Nephron progenitor cell (in vitro differentiated cells): ENCODE results near the gene STAT5B.
A peak's percentile ranks its signal among the peaks of the same experiment; 100 is the strongest.

Experiments
- DNase-seq: peaks from one replicate; pipeline ENCODE4 v3.0.0; 2021
- H3K27ac Mint-ChIP-seq: 2 replicates; pipeline ENCODE4 v1.8.0; 2021; ENCODE audit warnings: mild to moderate bottlenecking, moderate library complexity, mixed read lengths
- H3K27me3 Mint-ChIP-seq: 2 replicates; pipeline ENCODE4 v1.8.0; 2021; ENCODE audit warnings: mild to moderate bottlenecking, low read depth, mixed read lengths; ENCODE audit not compliant: poor library complexity
- H3K36me3 Mint-ChIP-seq: 2 replicates; pipeline ENCODE4 v1.8.0; 2021; ENCODE audit warnings: low read depth, mixed read lengths
- H3K4me1 Mint-ChIP-seq: 2 replicates; pipeline ENCODE4 v1.8.0; 2021; ENCODE audit warnings: mixed read lengths
- H3K4me3 Mint-ChIP-seq: 2 replicates; pipeline ENCODE4 v1.8.0; 2021; ENCODE audit warnings: mild to moderate bottlenecking, moderate library complexity, mixed read lengths
- H3K9me3 Mint-ChIP-seq: 2 replicates; pipeline ENCODE4 v1.8.0; 2021; ENCODE audit warnings: mild to moderate bottlenecking, moderate library complexity, mixed read lengths
- CTCF ChIP-seq: fragments of 200-600 bp; sonication (generic); IDR thresholded peaks from 2 replicates; pipeline ENCODE4 v1.5.0; 2021; ENCODE audit warnings: antibody characterized with exemption

Gene STAT5B

GRCh38 chr17:42294469-42295398 lies 18.5 kb upstream of the STAT5B start:
- Mint-ChIP-seq H3K4me3 (no peak overlapping the region), H3K27ac (no peak overlapping the region), H3K9me3 (no peaks in the 10 kb centered on the region), H3K27me3 (peaks cover 51% of the 10 kb centered on the region), H3K36me3 (no peaks in the 10 kb centered on the region), H3K4me1 (peaks cover 5% of the 10 kb centered on the region)
- no peak for TF ChIP-seq CTCF
- no peak for DNase-seq

GRCh38 chr17:42291129-42291528 lies 14.9 kb upstream of the STAT5B start:
- Mint-ChIP-seq H3K4me3 (no peak overlapping the region), H3K27ac (peak overlapping the region; percentile 22), H3K9me3 (no peaks in the 10 kb centered on the region), H3K27me3 (peaks cover 86% of the 10 kb centered on the region), H3K4me1 (peaks cover 17% of the 10 kb centered on the region), H3K36me3 (no peaks in the 10 kb centered on the region)
- no peak for TF ChIP-seq CTCF
- DNase-seq = no peak

- no peak for DNase-seq
- no peak overlapping the region for H3K4me3 Mint-ChIP-seq
Observed at GRCh38 chr17:42290577-42290976, 14.4 kb upstream of the STAT5B start.

DNA sequence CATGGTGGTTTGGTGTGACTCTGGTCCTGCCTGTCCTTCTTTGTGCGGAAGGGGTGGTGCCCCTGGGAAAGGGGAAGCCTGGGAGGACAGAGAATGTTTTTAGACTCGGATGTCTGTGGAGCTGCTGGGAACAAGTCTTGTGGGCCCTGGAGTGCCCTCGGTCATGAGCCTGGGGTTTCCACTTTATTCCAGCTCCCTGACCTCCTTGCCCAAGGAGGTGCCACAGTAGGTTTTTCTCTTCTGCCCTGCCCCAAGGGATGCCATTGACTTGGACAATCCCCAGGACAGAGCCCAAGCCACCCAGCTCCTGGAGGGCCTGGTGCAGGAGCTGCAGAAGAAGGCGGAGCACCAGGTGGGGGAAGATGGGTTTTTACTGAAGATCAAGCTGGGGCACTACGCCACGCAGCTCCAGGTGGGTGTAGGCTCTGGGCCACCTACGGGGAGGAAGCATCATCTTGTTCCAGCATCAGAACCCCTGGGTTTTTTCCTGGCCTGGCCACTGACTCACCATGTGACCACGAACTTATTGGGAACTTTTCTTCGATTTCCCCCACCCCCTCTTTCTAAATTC lies 13.5 kb upstream of the STAT5B start:
- Mint-ChIP-seq H3K27me3 (peaks cover 78% of the 10 kb centered on the region), H3K4me1 (peaks cover 17% of the 10 kb centered on the region), H3K27ac (no peak overlapping the region), H3K4me3 (peak overlapping the region; percentile 40), H3K9me3 (no peaks in the 10 kb centered on the region), H3K36me3 (no peaks in the 10 kb centered on the region)
- DNase-seq = no peak
- TF ChIP-seq CTCF = no peak

More at GRCh38 chr17:42290577-42290976, 14.4 kb upstream of the STAT5B start:
- Mint-ChIP-seq H3K9me3 (no peaks in the 10 kb centered on the region), H3K27ac (no peak overlapping the region), H3K4me1 (peaks cover 17% of the 10 kb centered on the region), H3K27me3 (peaks cover 85% of the 10 kb centered on the region), H3K36me3 (no peaks in the 10 kb centered on the region)
- TF ChIP-seq CTCF = no peak

DNA sequence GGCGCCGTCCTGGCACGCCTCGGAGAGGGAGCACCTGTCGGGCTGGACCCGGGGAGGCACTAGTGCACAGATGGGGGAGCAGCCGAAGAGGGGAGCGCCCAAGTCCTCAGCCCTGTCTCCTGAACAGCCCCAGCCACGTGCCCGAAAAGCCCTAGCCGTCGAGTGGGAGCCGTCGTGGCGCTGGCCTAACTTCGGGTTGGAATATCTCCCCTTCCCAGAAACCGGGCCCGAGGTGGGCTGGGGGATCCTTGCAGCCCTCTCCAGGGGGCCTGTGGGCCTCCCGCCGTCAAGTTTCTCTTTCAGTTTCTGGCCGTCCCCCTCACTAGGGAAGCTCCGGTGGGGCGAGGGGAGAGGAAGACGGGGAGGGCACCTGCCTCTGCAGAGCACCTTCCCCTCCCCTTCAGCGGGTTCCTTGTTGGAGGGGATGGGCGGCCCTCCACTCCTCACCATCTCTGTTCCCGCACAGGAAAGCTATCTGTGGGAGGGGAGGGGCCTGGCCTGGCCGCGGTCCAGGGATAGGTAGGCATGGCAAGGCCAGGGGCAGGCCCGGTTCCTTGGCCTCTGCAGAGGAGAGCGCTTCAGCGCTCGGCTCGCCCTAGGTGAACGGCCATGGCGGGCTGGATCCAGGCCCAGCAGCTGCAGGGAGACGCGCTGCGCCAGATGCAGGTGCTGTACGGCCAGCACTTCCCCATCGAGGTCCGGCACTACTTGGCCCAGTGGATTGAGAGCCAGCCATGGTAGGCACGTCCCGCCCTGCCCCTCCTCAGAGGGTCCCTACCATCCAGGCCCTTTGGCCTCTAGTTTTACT lies 12.8 kb upstream of the STAT5B start:
- DNase-seq = no peak
- Mint-ChIP-seq H3K9me3 (no peaks in the 10 kb centered on the region), H3K4me3 (peak overlapping the region; percentile 40), H3K27me3 (peaks cover 71% of the 10 kb centered on the region), H3K36me3 (no peaks in the 10 kb centered on the region), H3K27ac (no peak overlapping the region), H3K4me1 (peaks cover 17% of the 10 kb centered on the region)
- TF ChIP-seq CTCF = no peak
